Measurements from ENCODE around the gene PCED1B. TPM values are rescaled to one million over a fixed set of nuclear protein-coding genes. Genes with fewer than 3 reads are reported as not detected.

The PCED1B gene
- polyA plus RNA-seq, 1 donor (not counting 4 experiments of a cell fraction or from before 2014, with no cell fraction given), result 3.2 TPM

DNA sequence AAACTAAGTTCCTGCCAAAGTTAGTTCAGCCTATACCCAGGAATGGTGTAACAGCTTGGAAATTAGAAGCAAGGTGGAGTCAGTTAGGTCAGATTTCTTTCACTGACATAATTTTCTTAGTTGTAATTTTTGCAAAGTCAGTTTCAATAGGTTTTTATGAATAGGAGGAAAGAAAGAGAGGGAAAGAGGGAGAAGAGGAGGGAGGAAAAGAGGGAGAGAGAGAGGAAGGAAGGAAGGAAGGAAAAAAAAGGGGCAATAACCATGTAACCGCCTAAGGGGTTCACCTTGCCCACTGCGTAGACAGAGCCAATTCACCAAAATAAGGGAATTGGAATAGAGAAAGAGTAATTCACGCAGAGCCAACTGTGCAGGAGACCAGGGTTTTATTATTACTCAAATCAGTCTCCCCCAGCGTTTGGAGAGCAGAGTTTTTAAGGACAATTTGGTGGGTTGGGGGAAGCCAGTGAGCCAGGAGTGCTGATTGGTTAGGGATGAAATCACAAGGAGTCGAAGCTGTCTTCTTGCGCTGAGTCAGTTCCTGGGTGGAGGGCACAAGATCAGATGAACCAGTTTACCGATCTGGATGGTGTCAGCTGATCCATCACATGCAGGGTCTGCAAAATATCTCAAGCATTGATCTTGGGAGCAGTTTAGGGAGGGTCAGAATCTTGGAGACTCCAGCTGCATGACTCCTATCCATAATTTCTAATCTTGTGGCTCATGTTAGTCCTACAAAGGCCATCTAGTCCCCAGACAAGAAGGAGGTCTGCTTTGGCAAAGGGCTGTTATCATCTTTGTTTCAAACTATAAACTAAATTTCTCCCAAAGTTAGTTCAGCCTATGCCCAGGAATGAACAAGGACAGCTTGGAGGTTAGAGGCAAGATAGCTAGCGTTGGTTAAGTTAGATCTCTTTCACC is 126.4 kb downstream of the PCED1B start:
- Histone ChIP-seq H3K27ac (ENCODE audit: control insufficient read depth, insufficient read depth, low read length) (no peak overlapping the region), H4K20me1 (ENCODE audit: control insufficient read depth, extremely low read depth, insufficient read depth, low read length) (no peaks in the 10 kb centered on the region), H3K27me3 (ENCODE audit: control insufficient read depth, extremely low read depth, insufficient read depth, low read length) (no peaks in the 10 kb centered on the region), H3K36me3 (ENCODE audit: control insufficient read depth in 2 of 2, extremely low read depth in 1 of 2, insufficient read depth in 2 of 2, low read length in 2 of 2) (no peaks in the 10 kb centered on the region), H3K4me3 (ENCODE audit: control insufficient read depth in 2 of 3, extremely low read depth in 1 of 3, insufficient read depth in 2 of 3, low read depth in 1 of 3, low read length in 3 of 3) (no peak overlapping the region), H3K79me2 (ENCODE audit: control insufficient read depth, insufficient read depth, low read length) (no peaks in the 10 kb centered on the region), H3K4me2 (ENCODE audit: control insufficient read depth, extremely low read depth, insufficient read depth, low read depth, low read length) (no peak overlapping the region), H3K9ac (ENCODE audit: control insufficient read depth, extremely low read depth, insufficient read depth, low read length) (no peak overlapping the region), H3K9me3 (ENCODE audit: control insufficient read depth, low read depth, low read length) (no peaks in the 10 kb centered on the region), H2AFZ (ENCODE audit: control insufficient read depth, low read length) (no peak overlapping the region), H3K9me1 (ENCODE audit: control insufficient read depth, extremely low read depth, insufficient read depth, low read length) (no peaks in the 10 kb centered on the region), H3K4me1 (ENCODE audit: control insufficient read depth, extremely low read depth, insufficient read depth, low read length) (peaks cover 7% of the 10 kb centered on the region)
- DNase-seq (ENCODE audit: low read depth, low spot score) (no peak), FAIRE-seq (no peak)
- TF ChIP-seq, protein P1, sequence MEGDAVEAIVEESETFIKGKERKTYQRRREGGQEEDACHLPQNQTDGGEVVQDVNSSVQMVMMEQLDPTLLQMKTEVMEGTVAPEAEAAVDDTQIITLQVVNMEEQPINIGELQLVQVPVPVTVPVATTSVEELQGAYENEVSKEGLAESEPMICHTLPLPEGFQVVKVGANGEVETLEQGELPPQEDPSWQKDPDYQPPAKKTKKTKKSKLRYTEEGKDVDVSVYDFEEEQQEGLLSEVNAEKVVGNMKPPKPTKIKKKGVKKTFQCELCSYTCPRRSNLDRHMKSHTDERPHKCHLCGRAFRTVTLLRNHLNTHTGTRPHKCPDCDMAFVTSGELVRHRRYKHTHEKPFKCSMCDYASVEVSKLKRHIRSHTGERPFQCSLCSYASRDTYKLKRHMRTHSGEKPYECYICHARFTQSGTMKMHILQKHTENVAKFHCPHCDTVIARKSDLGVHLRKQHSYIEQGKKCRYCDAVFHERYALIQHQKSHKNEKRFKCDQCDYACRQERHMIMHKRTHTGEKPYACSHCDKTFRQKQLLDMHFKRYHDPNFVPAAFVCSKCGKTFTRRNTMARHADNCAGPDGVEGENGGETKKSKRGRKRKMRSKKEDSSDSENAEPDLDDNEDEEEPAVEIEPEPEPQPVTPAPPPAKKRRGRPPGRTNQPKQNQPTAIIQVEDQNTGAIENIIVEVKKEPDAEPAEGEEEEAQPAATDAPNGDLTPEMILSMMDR (optimal IDR thresholded peaks at IDR 0.05 in 1 of 3, IDR thresholded peaks at IDR 0.05 in 1 of 3, conservative IDR thresholded peaks at IDR 0.05 in 1 of 3; ENCODE audit: extremely low read depth in 1 of 3, insufficient read depth in 2 of 3, low read length in 3 of 3), result no peak
- dilution Hi-C loops (cut with MboI; ENCODE audit: extremely low pct_ligation_motif_present, low sequenced_read_pairs), result no loop called here

DNA sequence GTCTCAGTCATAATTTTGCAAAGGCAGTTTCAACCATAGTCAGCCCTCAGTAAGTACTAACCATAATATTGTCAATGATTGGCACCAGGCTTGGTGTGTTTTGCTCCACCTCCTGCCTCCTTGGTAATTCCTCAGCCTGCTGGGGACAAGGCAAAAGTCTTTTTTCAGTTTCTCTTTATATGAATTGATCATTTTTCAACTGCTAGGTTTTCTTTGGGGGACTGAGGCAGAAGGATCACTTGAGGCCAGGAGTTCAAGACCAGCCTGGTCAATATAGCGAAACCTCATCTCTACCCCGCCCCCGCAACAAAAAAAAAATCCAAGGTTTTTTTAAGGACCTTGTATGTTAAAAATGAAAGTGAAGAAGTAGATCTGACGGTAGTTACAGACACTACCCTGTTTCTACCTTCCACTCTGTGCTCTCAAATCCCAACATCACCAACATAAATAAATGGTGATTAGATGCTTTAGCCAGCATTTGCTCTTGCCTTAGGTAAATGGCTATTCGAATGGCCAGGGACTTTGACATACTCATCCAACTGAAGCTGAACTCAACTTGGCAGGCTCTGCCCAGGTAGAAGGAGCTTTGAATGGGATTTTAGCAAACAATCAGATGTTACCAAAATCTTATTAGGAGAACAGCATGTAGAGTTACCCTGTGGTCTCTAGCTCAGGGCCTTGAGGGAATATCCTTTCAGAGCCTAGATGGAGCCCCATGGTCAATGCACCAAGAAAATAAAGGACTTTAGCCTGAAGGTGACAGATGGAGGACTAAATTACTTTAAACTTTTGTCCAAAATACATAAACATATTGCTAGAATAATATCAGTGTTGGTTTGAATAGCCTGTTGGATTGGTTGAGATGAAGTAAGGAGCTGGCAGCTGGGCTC is 127.3 kb downstream of the PCED1B start:
- Histone ChIP-seq H4K20me1 (ENCODE audit: control insufficient read depth, extremely low read depth, insufficient read depth, low read length) (no peaks in the 10 kb centered on the region), H3K4me2 (ENCODE audit: control insufficient read depth, extremely low read depth, insufficient read depth, low read depth, low read length) (no peak overlapping the region), H3K9me1 (ENCODE audit: control insufficient read depth, extremely low read depth, insufficient read depth, low read length) (no peaks in the 10 kb centered on the region), H3K4me1 (ENCODE audit: control insufficient read depth, extremely low read depth, insufficient read depth, low read length) (peaks cover 7% of the 10 kb centered on the region), H3K9me3 (ENCODE audit: control insufficient read depth, low read depth, low read length) (no peaks in the 10 kb centered on the region), H3K4me3 (ENCODE audit: control insufficient read depth in 2 of 3, extremely low read depth in 1 of 3, insufficient read depth in 2 of 3, low read depth in 1 of 3, low read length in 3 of 3) (no peak overlapping the region), H3K79me2 (ENCODE audit: control insufficient read depth, insufficient read depth, low read length) (no peaks in the 10 kb centered on the region), H3K9ac (ENCODE audit: control insufficient read depth, extremely low read depth, insufficient read depth, low read length) (no peak overlapping the region), H3K36me3 (ENCODE audit: control insufficient read depth in 2 of 2, extremely low read depth in 1 of 2, insufficient read depth in 2 of 2, low read length in 2 of 2) (no peaks in the 10 kb centered on the region), H3K27me3 (ENCODE audit: control insufficient read depth, extremely low read depth, insufficient read depth, low read length) (no peaks in the 10 kb centered on the region), H3K27ac (ENCODE audit: control insufficient read depth, insufficient read depth, low read length) (no peak overlapping the region), H2AFZ (ENCODE audit: control insufficient read depth, low read length) (no peak overlapping the region)
- no peak for FAIRE-seq
- no peak for TF ChIP-seq EZH2 (IDR thresholded peaks at IDR 0.05; ENCODE audit: low read length)
- TF ChIP-seq, protein P1 (optimal IDR thresholded peaks at IDR 0.05 in 1 of 3, IDR thresholded peaks at IDR 0.05 in 1 of 3, conservative IDR thresholded peaks at IDR 0.05 in 1 of 3; ENCODE audit: extremely low read depth in 1 of 3, insufficient read depth in 2 of 3, low read length in 3 of 3), result no peak
- dilution Hi-C loops (cut with MboI; ENCODE audit: extremely low pct_ligation_motif_present, low sequenced_read_pairs), result no loop called here
- DNase-seq (ENCODE audit: low read depth, low spot score), result no peak

All from keratinocyte (primary cell).